Measurements from ENCODE around the gene PPIG. TPM values are rescaled to one million over a fixed set of nuclear protein-coding genes. Genes with fewer than 3 reads are reported as not detected.
"Not testable (repeated sequence)": the region's sequence is repeated elsewhere in the genome, so short reads cannot be mapped to it uniquely, and the experiment has no call there.

Gene PPIG
- total RNA-seq, 6 experiments from 2014 or later = 36.5 to 40.3 (median 38.3) TPM

GRCh38 chr2:169572821-169573159, 11.4 kb upstream of the PPIG start:
- Mint-ChIP-seq H3K4me1 (ENCODE audit: low read depth) (peaks cover 26% of the 10 kb centered on the region), H3K9me3 (no peaks in the 10 kb centered on the region), H3K27me3 (ENCODE audit: insufficient read depth) (no peaks in the 10 kb centered on the region; the same call in none of the 2 replicates), H3K4me3 (peak overlapping the region; percentile 99), H3K27ac (peak overlapping the region; percentile 90), H3K36me3 (ENCODE audit: low read depth) (peaks cover 6% of the 10 kb centered on the region; the same call in 1 of the 2 replicates)
- no peak for DNase-seq
- no peak for TF ChIP-seq CTCF (IDR thresholded peaks at IDR 0.05)

- Mint-ChIP-seq H3K36me3 (ENCODE audit: low read depth) (peaks cover 6% of the 10 kb centered on the region; the same call in 1 of the 2 replicates), H3K4me3 (peak within 1 kb of the TSS; percentile 99), H3K27ac (peak within 1 kb of the TSS; percentile 90), H3K27me3 (ENCODE audit: insufficient read depth) (no peaks in the 10 kb centered on the region; the same call in none of the 2 replicates), H3K9me3 (no peaks in the 10 kb centered on the region), H3K4me1 (ENCODE audit: low read depth) (peaks cover 26% of the 10 kb centered on the region)
- peak; percentile 82 for DNase-seq
- no peak for TF ChIP-seq CTCF (IDR thresholded peaks at IDR 0.05)
These were observed 10.8 kb upstream of the PPIG start, which contains the start of gene FASTKD1 for GRCh38 chr2:169573160-169573973. Gene FASTKD1, minus strand, starts transcription at chr2:169573865. Its CDS starts 1,836 bp downstream, at chr2:169572029.

GRCh38 chr2:169573974-169574299, 10.2 kb upstream of the PPIG start:
- TF ChIP-seq CTCF (IDR thresholded peaks at IDR 0.05) = no peak
- H3K4me1 Mint-ChIP-seq (ENCODE audit: low read depth) = peaks cover 30% of the 10 kb centered on the region
- H3K9me3 Mint-ChIP-seq = no peaks in the 10 kb centered on the region
- H3K36me3 Mint-ChIP-seq (ENCODE audit: low read depth) = peaks cover 6% of the 10 kb centered on the region; the same call in 1 of the 2 replicates
- peak overlapping the region; percentile 90 for H3K27ac Mint-ChIP-seq
- no peaks in the 10 kb centered on the region; the same call in none of the 2 replicates for H3K27me3 Mint-ChIP-seq (ENCODE audit: insufficient read depth)
- peak overlapping the region; percentile 99 for H3K4me3 Mint-ChIP-seq
- DNase-seq = no peak

- DNase-seq; H3K27ac Mint-ChIP-seq; H3K36me3 Mint-ChIP-seq (ENCODE audit: low read depth); H3K9me3 Mint-ChIP-seq; H3K27me3 Mint-ChIP-seq (ENCODE audit: insufficient read depth): not testable (repeated sequence)
- H3K4me3 Mint-ChIP-seq = peak overlapping the region; percentile 46; the same call in 1 of the 2 replicates
- H3K4me1 Mint-ChIP-seq (ENCODE audit: low read depth) = peaks cover 30% of the 10 kb centered on the region
These were observed 9.6 kb upstream of the PPIG start for GRCh38 chr2:169574539-169574938.

GRCh38 chr2:169575264-169575663, 8.9 kb upstream of the PPIG start:
- H3K27me3 Mint-ChIP-seq (ENCODE audit: insufficient read depth); H3K4me3 Mint-ChIP-seq; DNase-seq; H3K36me3 Mint-ChIP-seq (ENCODE audit: low read depth); H3K9me3 Mint-ChIP-seq; H3K27ac Mint-ChIP-seq: not testable (repeated sequence)
- peaks cover 24% of the 10 kb centered on the region for H3K4me1 Mint-ChIP-seq (ENCODE audit: low read depth)

GRCh38 chr2:169579044-169579443, 5.1 kb upstream of the PPIG start:
- H3K4me1 Mint-ChIP-seq (ENCODE audit: low read depth) = peaks cover 7% of the 10 kb centered on the region; the same call in 1 of the 2 replicates
- H3K27me3 Mint-ChIP-seq (ENCODE audit: insufficient read depth) = no peaks in the 10 kb centered on the region; the same call in 1 of the 2 replicates
- H3K36me3 Mint-ChIP-seq (ENCODE audit: low read depth) = peaks cover 13% of the 10 kb centered on the region; the same call in 1 of the 2 replicates
- no peak for TF ChIP-seq CTCF (IDR thresholded peaks at IDR 0.05)
- DNase-seq = no peak
- no peak overlapping the region for H3K27ac Mint-ChIP-seq
- no peak overlapping the region for H3K4me3 Mint-ChIP-seq
- H3K9me3 Mint-ChIP-seq = peaks cover 11% of the 10 kb centered on the region

- H3K27ac Mint-ChIP-seq; H3K4me3 Mint-ChIP-seq; H3K27me3 Mint-ChIP-seq (ENCODE audit: insufficient read depth); DNase-seq: not testable (repeated sequence)
- Mint-ChIP-seq H3K4me1 (ENCODE audit: low read depth) (peaks cover 22% of the 10 kb centered on the region), H3K36me3 (ENCODE audit: low read depth) (peaks cover 26% of the 10 kb centered on the region), H3K9me3 (peaks cover 11% of the 10 kb centered on the region)
These were observed 1.4 kb upstream of the PPIG start for GRCh38 chr2:169582552-169583266.

Data from HFFc6 (cell line).